GM12878 (cell line): ENCODE measurements around the gene HES7. TPM values are rescaled to one million over a fixed set of nuclear protein-coding genes. Genes with fewer than 3 reads are reported as not detected.

Experiments used
- ATAC-seq: fragments of 200-7000 bp; cut with Tn5 transposase; 3 replicates; pipeline ENCODE4 v1.9.1; 2020; ENCODE audit warnings: mild to moderate bottlenecking, moderate library complexity
- BruUV-seq: library from RNA; stranded (reverse); fragments of 400-500 nt; replicated peaks from 2 replicates; lab custom pipeline; 2021; lab: Mats Ljungman, UMichigan
- CTCF ChIA-PET: fragments of 300-600 bp; sonication (Branson Sonifier 250); formaldehyde crosslinking; extraction: SDS; loops from one replicate; lab custom pipeline; 2021; ENCODE audit warnings: inconsistent platforms; lab: Yijun Ruan, JAX
- POLR2A ChIA-PET: fragments of 350-600 bp; formaldehyde crosslinking; extraction: SDS; loops from one replicate; lab custom pipeline; 2021; ENCODE audit warnings: inconsistent platforms; lab: Charles Lee
- RAD21 ChIA-PET: fragments of 300-600 bp; sonication (Branson Sonifier 250); formaldehyde crosslinking; loops from one replicate; lab custom pipeline; 2023; ENCODE audit warnings: antibody characterized with exemption; ENCODE audit not compliant: unreplicated experiment; lab: Charles Lee
- SMC1A ChIA-PET: fragments of 300-600 bp; sonication (Branson Sonifier 250); formaldehyde crosslinking; loops from one replicate; lab custom pipeline; 2023; ENCODE audit not compliant: unreplicated experiment, uncharacterized antibody; lab: Charles Lee
- DNase-seq: peaks from one replicate; pipeline ENCODE4 v3.0.0-alpha.2; 2011; ENCODE audit warnings: low read depth, low spot score
- FAIRE-seq: peaks from 3 replicates; lab custom pipeline; 2011; peaks lifted over from hg19 to GRCh38; lab: Jason Lieb, UNC
- H2AFZ ChIP-seq: 2 replicates; pipeline ENCODE4 v1.6.0; 2011; ENCODE audit warnings: low read depth, low read length, control low read depth; ENCODE audit not compliant: control insufficient read depth
- H3K27ac ChIP-seq: 2 replicates; pipeline ENCODE4 v1.5.1; 2011; ENCODE audit warnings: control low read depth; ENCODE audit not compliant: control insufficient read depth, insufficient read depth
- H3K27me3 ChIP-seq, 2 experiments: replicated peaks in 1 of 2; 2 replicates each; pipeline versions ENCODE4 v1.6.0 to v1.6.1; 2011; ENCODE audit warnings: low read length in 1 of 2; ENCODE audit not compliant: control insufficient read depth in 2 of 2, insufficient read depth in 2 of 2
- H3K36me3 ChIP-seq, 2 experiments: 2 replicates each; pipeline ENCODE4 v1.5.1; 2011; ENCODE audit warnings: low read length in 1 of 2; ENCODE audit not compliant: control insufficient read depth in 2 of 2, insufficient read depth in 2 of 2
- H3K4me1 ChIP-seq: 2 replicates; pipeline ENCODE4 v1.6.1; 2011; ENCODE audit warnings: mild to moderate bottlenecking, low read length, moderate library complexity, mixed read lengths; ENCODE audit not compliant: control insufficient read depth, insufficient read depth
- H3K4me2 ChIP-seq: 2 replicates; pipeline ENCODE4 v1.6.0; 2011; ENCODE audit warnings: control low read depth; ENCODE audit not compliant: control insufficient read depth, insufficient read depth
- H3K4me3 ChIP-seq: fragments of 200-600 bp; sonication (generic); 2 replicates; pipeline ENCODE4 v1.5.1; 2016
- H3K79me2 ChIP-seq: 2 replicates; pipeline ENCODE4 v1.6.0; 2011; ENCODE audit warnings: low read length; ENCODE audit not compliant: control insufficient read depth, insufficient read depth
- H3K9ac ChIP-seq: 2 replicates; pipeline ENCODE4 v1.8.0; 2011; ENCODE audit warnings: low read length, control low read depth, mixed read lengths; ENCODE audit not compliant: control insufficient read depth, insufficient read depth
- H3K9me3 ChIP-seq: replicated peaks from 3 replicates; pipeline ENCODE4 v1.5.1; 2011; ENCODE audit warnings: mild to moderate bottlenecking, low read length; ENCODE audit not compliant: control insufficient read depth, insufficient read depth
- H4K20me1 ChIP-seq: 2 replicates; pipeline ENCODE4 v1.6.0; 2011; ENCODE audit not compliant: control insufficient read depth, insufficient read depth
- EED ChIP-seq: sonication (generic); IDR thresholded peaks from 2 replicates; pipeline ENCODE4 v1.6.1; 2016; ENCODE audit warnings: antibody characterized with exemption, low read depth
- EGR1 ChIP-seq, 2 experiments: IDR thresholded peaks; 1 replicate in 1 of 2; 2 replicates in 1 of 2; pipeline ENCODE4 v1.6.1; 2011 to 2012; ENCODE audit warnings: low read depth in 2 of 2, low read length in 2 of 2, borderline replicate concordance in 1 of 2, mild to moderate bottlenecking in 1 of 2, moderate library complexity in 1 of 2
- KAT2A ChIP-seq: conservative IDR thresholded peaks from 2 replicates; pipeline ENCODE4 v1.6.1; 2011; ENCODE audit warnings: low read depth, low read length; ENCODE audit not compliant: control insufficient read depth
- NR2F1 ChIP-seq: fragments of 450-650 bp; conservative IDR thresholded peaks from 2 replicates; pipeline ENCODE4 v1.6.1; 2017; ENCODE audit warnings: mild to moderate bottlenecking
- PAX5 ChIP-seq: IDR thresholded peaks from 2 replicates; pipeline ENCODE4 v1.6.1; 2011; ENCODE audit warnings: low read depth, low read length, borderline replicate concordance
- RAD51 ChIP-seq: fragments of 450-650 bp; IDR thresholded peaks from 2 replicates; pipeline ENCODE4 v1.6.1; 2016; ENCODE audit warnings: moderate library complexity, mild to moderate bottlenecking, inconsistent platforms
- SP1 ChIP-seq: IDR thresholded peaks from one replicate; pipeline ENCODE4 v1.6.1; 2011; ENCODE audit warnings: low read depth, low read length
- TCF3 ChIP-seq: IDR thresholded peaks from 2 replicates; pipeline ENCODE4 v1.6.1; 2012; ENCODE audit warnings: low read depth, mild to moderate bottlenecking, low read length, borderline replicate concordance; ENCODE audit not compliant: insufficient read depth
- ZZZ3 ChIP-seq: IDR thresholded peaks from 2 replicates; pipeline ENCODE4 v1.6.1; 2011; ENCODE audit warnings: low read depth; ENCODE audit not compliant: control insufficient read depth, insufficient read length
- WGBS: methylation state at CpG from one replicate; pipeline ENCODE4 v1.1.6; 2016; ENCODE audit warnings: low lambda C conversion rate; ENCODE audit not compliant: insufficient replicate concordance, insufficient coverage; ENCODE audit errors: missing lambda C conversion rate; 5-methylcytosine and 5-hydroxymethylcytosine counted together
- in situ Hi-C: fragments of 300-500 bp; cut with MboI; formaldehyde crosslinking; loops from 9 replicates; pipeline ENCODE4 v1.14.3; 2018; ENCODE audit warnings: mixed read lengths
- intact Hi-C: fragments of 100-400 bp; cut with micrococcal nuclease; formaldehyde crosslinking; loops from one replicate; pipeline ENCODE4 v1.14.2; 2022; ENCODE audit not compliant: unreplicated experiment
- polyA plus RNA-seq, 11 experiments: library from polyadenylated mRNA; depleted of rRNA in 4 of 11; unstranded in 6 of 11; stranded (reverse) in 5 of 11; fragments of >200 nt; fragmentation: Nextera tagmentation in 4 of 11; fragmentation: Illumina TruSeq in 1 of 11; extraction: Ambion mirVana in 4 of 11; extraction: Trizol in 1 of 11; gene quantifications; 1 replicate in 1 of 11; 2 replicates in 10 of 11; pipeline versions ENCODE4 v1.2.1 to v1.2.3, GENCODE V29; 2011 to 2016; ENCODE audit warnings: inconsistent platforms in 2 of 11, missing spikeins in 2 of 11, low read depth in 1 of 11
- total RNA-seq, 4 experiments: library from RNA; depleted of rRNA in 3 of 4; stranded (reverse); fragments of >200 nt in 3 of 4; fragmentation: Illumina TruSeq in 1 of 4; extraction: Trizol in 1 of 4; gene quantifications; 2 replicates each; pipeline versions ENCODE4 v1.2.1 to v1.2.3, GENCODE V29; 2013 to 2021
- TF ChIP-seq, protein P1 (sequence below): fragments of 450-650 bp; IDR thresholded peaks from 2 replicates; pipeline ENCODE4 v1.6.1; 2016; ENCODE audit warnings: mild to moderate bottlenecking

The HES7 gene
- total and polyA plus RNA-seq, 10 of the 15 experiments (the other 5 are each of a cell fraction or from before 2014, with no cell fraction given): 0.07 to 1.3 (median 0.63) TPM; not detected in 4

DNA sequence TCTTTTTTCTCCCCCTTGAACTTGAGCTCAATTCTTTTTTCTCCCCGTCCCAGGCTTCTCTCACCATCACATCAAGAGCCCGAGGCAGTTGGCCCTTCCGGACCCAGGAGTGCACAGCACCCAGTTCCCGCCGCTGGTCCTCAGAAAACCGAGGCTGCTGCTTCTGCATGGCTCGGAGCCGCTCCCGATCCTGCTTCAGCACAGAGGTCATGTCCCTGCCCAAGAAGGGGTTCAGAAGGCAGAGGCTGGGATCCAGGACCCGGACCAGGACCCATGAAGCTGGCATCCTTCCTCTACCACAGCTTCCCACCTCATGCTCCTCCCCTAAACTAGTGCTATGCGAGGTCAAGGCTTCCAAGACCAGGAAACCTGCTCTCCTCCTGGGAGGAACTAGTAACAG lies 17.8 kb upstream of the HES7 start:
- DNase-seq: no peak
- peaks cover 3 to 21% of the 10 kb centered on the region in 2 experiments for H3K36me3 ChIP-seq
- CTCF ChIA-PET: interaction anchor here (0.7 to 5.4 kb wide), 4 partner anchors 9 to 121 kb away, joined by 3 to 40 read pairs (median 4); partner anchors contain the start of genes ALOXE3 and PER1
- H3K79me2 ChIP-seq: no peaks in the 10 kb centered on the region
- H3K4me3 ChIP-seq: no peak overlapping the region
- no peak overlapping the region for H3K27ac ChIP-seq
- 89% methylated on average over 11 of the region's 11 CpGs for WGBS
- no TSS peak for BruUV-seq
- H3K9me3 ChIP-seq: no peaks in the 10 kb centered on the region
- TF ChIP-seq NR2F1: no peak
- TF ChIP-seq ZZZ3: no peak
- TF ChIP-seq PAX5: no peak
- TF ChIP-seq EGR1 (IDR thresholded peaks at IDR 0.05; ENCODE audit: borderline replicate concordance in 1 of 2, low read depth in 2 of 2, low read length in 2 of 2): no peak
- no peak for TF ChIP-seq SP1
- no peak for TF ChIP-seq KAT2A
- no peak for TF ChIP-seq EED
- TF ChIP-seq, protein P1, sequence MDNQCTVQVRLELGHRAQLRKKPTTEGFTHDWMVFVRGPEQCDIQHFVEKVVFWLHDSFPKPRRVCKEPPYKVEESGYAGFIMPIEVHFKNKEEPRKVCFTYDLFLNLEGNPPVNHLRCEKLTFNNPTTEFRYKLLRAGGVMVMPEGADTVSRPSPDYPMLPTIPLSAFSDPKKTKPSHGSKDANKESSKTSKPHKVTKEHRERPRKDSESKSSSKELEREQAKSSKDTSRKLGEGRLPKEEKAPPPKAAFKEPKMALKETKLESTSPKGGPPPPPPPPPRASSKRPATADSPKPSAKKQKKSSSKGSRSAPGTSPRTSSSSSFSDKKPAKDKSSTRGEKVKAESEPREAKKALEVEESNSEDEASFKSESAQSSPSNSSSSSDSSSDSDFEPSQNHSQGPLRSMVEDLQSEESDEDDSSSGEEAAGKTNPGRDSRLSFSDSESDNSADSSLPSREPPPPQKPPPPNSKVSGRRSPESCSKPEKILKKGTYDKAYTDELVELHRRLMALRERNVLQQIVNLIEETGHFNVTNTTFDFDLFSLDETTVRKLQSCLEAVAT: no peak
- TF ChIP-seq TCF3: no peak
- TF ChIP-seq RAD51: no peak
- SMC1A ChIA-PET: interaction anchor here (0.9 to 3.0 kb wide), 2 partner anchors 9 to 39 kb away, joined by 3 to 13 read pairs; no protein-coding TSS in a partner anchor
- H4K20me1 ChIP-seq: no peaks in the 10 kb centered on the region
- no peak for ATAC-seq
- peaks cover 7% of the 10 kb centered on the region for H3K4me1 ChIP-seq
- H3K4me2 ChIP-seq: no peak overlapping the region
- in situ Hi-C loops: no loop called here
- RAD21 ChIA-PET: interaction anchor here (0.6 to 1.0 kb wide), 2 partner anchors 15 to 106 kb away, joined by 4 to 5 read pairs; partner anchors contain the start of gene CTC1
- no peak overlapping the region for H3K9ac ChIP-seq
- no peak overlapping the region for H2AFZ ChIP-seq
- no peak for FAIRE-seq
- no peaks in the 10 kb centered on the region for H3K27me3 ChIP-seq
- intact Hi-C loops: no loop called here
- POLR2A ChIA-PET: interaction anchor here (1.6 to 4.7 kb wide), 2 partner anchors 8 to 10 kb away, joined by 6 to 29 read pairs; partner anchors contain the start of gene PER1
